ENCODE measurements around the gene ZSWIM1. TPM values are rescaled to one million over a fixed set of nuclear protein-coding genes. Genes with fewer than 3 reads are reported as not detected.
A peak's percentile ranks its signal among the peaks of the same experiment; 100 is the strongest.

The ZSWIM1 gene
- total and polyA plus RNA-seq, 10 donors: 3.7 to 16.1 (median 11.1) TPM

GRCh38 chr20:45921337-45922189, 40.5 kb downstream of the ZSWIM1 start:
- no peaks in the 10 kb centered on the region for H3K36me3 ChIP-seq
- peaks cover 0 to 72% (median 41%) of the 10 kb centered on the region in 6 donors for H3K4me1 ChIP-seq
- no peak overlapping the region for H3K27ac ChIP-seq
- no peak for DNase-seq
- TF ChIP-seq POLR2A (IDR thresholded peaks at IDR 0.05) (no peak), CTCF (IDR thresholded peaks at IDR 0.05 in 8 of 11, conservative IDR thresholded peaks at IDR 0.05 in 3 of 11) (no peak), POLR2AphosphoS5 (IDR thresholded peaks at IDR 0.05) (no peak)
- H3K9me3 ChIP-seq: no peaks in the 10 kb centered on the region
- 81 to 90% (median 84%) methylated on average over 11 of the region's 11 CpGs for whole genome bisulfite sequencing, 5 donors
- H3K27me3 ChIP-seq (replicated peaks in 1 of 7): no peaks in the 10 kb centered on the region
- no peak overlapping the region for H3K4me3 ChIP-seq
- intact Hi-C loops (cut with DNase I; ENCODE audit: low total_unique reads): no loop called here

GRCh38 chr20:45924391-45925261, 43.6 kb downstream of the ZSWIM1 start:
- Histone ChIP-seq H3K4me1 (peaks cover 0 to 48% (median 23%) of the 10 kb centered on the region in 6 donors), H3K36me3 (no peaks in the 10 kb centered on the region), H3K9me3 (no peaks in the 10 kb centered on the region), H3K4me3 (no peak overlapping the region), H3K27me3 (replicated peaks in 1 of 7) (no peaks in the 10 kb centered on the region), H3K27ac (peak overlapping the region; percentile 31 to 86 (median 79))
- 52 to 65% (median 56%) methylated on average over 16 to 21 of the region's 21 CpGs for WGBS, 5 donors
- intact Hi-C loops (cut with DNase I; ENCODE audit: low total_unique reads): no loop called here
- no peak for DNase-seq
- TF ChIP-seq CTCF (IDR thresholded peaks at IDR 0.05 in 8 of 11, conservative IDR thresholded peaks at IDR 0.05 in 3 of 11): no peak
- no peak for TF ChIP-seq POLR2A (IDR thresholded peaks at IDR 0.05)
- peak in 2 of 3 donors; percentile 44 to 73 for TF ChIP-seq POLR2AphosphoS5 (IDR thresholded peaks at IDR 0.05)

- intact Hi-C loops (cut with DNase I; ENCODE audit: low total_unique reads): no loop called here
- no peaks in the 10 kb centered on the region for H3K27me3 ChIP-seq (replicated peaks in 1 of 7)
- no peaks in the 10 kb centered on the region for H3K9me3 ChIP-seq
- peaks cover 0 to 37% (median 19%) of the 10 kb centered on the region in 6 donors for H3K4me1 ChIP-seq
- H3K36me3 ChIP-seq: no peaks in the 10 kb centered on the region
- no peak for DNase-seq
- no peak overlapping the region for H3K4me3 ChIP-seq
- WGBS, 5 donors: 71 to 89% (median 81%) methylated on average over 8 to 9 of the region's 9 CpGs
- H3K27ac ChIP-seq: peak overlapping the region in 3 of 8 donors; percentile 3 to 82 (median 78)
- TF ChIP-seq POLR2A (IDR thresholded peaks at IDR 0.05) (no peak), POLR2AphosphoS5 (IDR thresholded peaks at IDR 0.05) (no peak), CTCF (IDR thresholded peaks at IDR 0.05 in 8 of 11, conservative IDR thresholded peaks at IDR 0.05 in 3 of 11) (no peak)
Observed at GRCh38 chr20:45925821-45926506, 44.9 kb downstream of the ZSWIM1 start.
